Cardiac muscle cell (in vitro differentiated cells and primary cell): ENCODE data around the gene TNIK. TPM values are rescaled to one million over a fixed set of nuclear protein-coding genes. Genes with fewer than 3 reads are reported as not detected.

Experiments used
- DNase-seq, 2 donors: peaks; one replicate each; pipeline versions ENCODE4 v3.0.0 to v3.0.0-alpha.2; 2010 to 2017; ENCODE audit warnings: low read depth in 1 of 2, low spot score in 1 of 2
- H3K27ac ChIP-seq: fragments of 200-600 bp; sonication (generic); 2 replicates; pipeline ENCODE4 v1.5.1; 2016
- H3K27me3 ChIP-seq: fragments of 200-600 bp; sonication (generic); 2 replicates; pipeline ENCODE4 v1.6.0; 2016; ENCODE audit warnings: control low read depth
- H3K36me3 ChIP-seq: fragments of 200-600 bp; sonication (generic); 2 replicates; pipeline ENCODE4 v1.5.1; 2016; ENCODE audit warnings: control low read depth
- H3K4me1 ChIP-seq: fragments of 200-600 bp; sonication (generic); 2 replicates; pipeline ENCODE4 v1.8.1; 2017; ENCODE audit warnings: low read depth, mild to moderate bottlenecking, mixed run types
- H3K4me3 ChIP-seq: fragments of 200-600 bp; sonication (generic); 2 replicates; pipeline ENCODE4 v1.5.1; 2016; ENCODE audit warnings: mild to moderate bottlenecking
- H3K9me3 ChIP-seq: fragments of 200-600 bp; sonication (generic); 2 replicates; pipeline ENCODE4 v1.5.1; 2017; ENCODE audit warnings: low read depth, mild to moderate bottlenecking, control low read depth
- CTCF ChIP-seq: IDR thresholded peaks from 2 replicates; pipeline ENCODE4 v1.5.1; 2012; ENCODE audit warnings: low read depth, mild to moderate bottlenecking, low read length
- polyA plus RNA-seq: library from polyadenylated mRNA; unstranded; fragments of >200 nt; fragmentation: Nextera tagmentation; extraction: Ambion mirVana; gene quantifications from 2 replicates; pipeline ENCODE4 v1.2.1, GENCODE V29; 2016
- total RNA-seq: library from RNA; depleted of rRNA; stranded (reverse); fragments of >200 nt; gene quantifications from 2 replicates; pipeline ENCODE4 v1.2.3, GENCODE V29; 2016

TNIK gene
- total and polyA plus RNA-seq, 2 experiments from 2014 or later = 32.8 to 55.1 TPM

GRCh38 chr3:171039674-171040073, 420.5 kb downstream of the TNIK start:
- H3K4me1 ChIP-seq = peaks cover 12% of the 10 kb centered on the region
- no peaks in the 10 kb centered on the region for H3K36me3 ChIP-seq
- no peaks in the 10 kb centered on the region for H3K9me3 ChIP-seq
- no peak overlapping the region for H3K27ac ChIP-seq
- DNase-seq = peak in 1 of 2 donors; percentile 35
- H3K4me3 ChIP-seq = no peak overlapping the region
- no peaks in the 10 kb centered on the region for H3K27me3 ChIP-seq
- TF ChIP-seq CTCF = no peak

DNA sequence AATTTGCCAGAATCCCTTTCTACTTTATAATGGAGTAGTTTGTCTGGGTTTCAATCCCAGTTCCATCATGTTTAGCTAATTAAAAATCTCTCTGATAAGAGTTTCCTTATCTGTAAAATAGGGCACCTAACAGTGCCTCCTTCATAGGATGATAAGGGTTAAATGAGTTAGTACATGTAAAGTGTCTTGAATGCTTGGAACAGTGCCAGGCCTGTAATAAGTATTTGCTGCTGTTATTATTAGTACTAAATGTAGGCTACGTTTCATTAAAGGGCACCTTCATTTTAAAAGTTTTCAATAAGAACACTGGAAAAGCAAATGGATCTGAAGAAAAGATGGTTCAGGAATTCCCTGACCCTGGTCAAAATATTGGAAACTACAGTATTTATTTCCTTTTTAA, 421.9 kb downstream of the TNIK start:
- Histone ChIP-seq H3K27ac (no peak overlapping the region), H3K27me3 (no peaks in the 10 kb centered on the region), H3K9me3 (no peaks in the 10 kb centered on the region), H3K36me3 (no peaks in the 10 kb centered on the region), H3K4me3 (no peak overlapping the region), H3K4me1 (peaks cover 12% of the 10 kb centered on the region)
- no peak for TF ChIP-seq CTCF
- peak; percentile 39 to 42 for DNase-seq

- H3K27ac ChIP-seq = no peak overlapping the region
- peak overlapping the region; percentile 0 for H3K4me3 ChIP-seq
- no peaks in the 10 kb centered on the region for H3K9me3 ChIP-seq
- no peaks in the 10 kb centered on the region for H3K36me3 ChIP-seq
- H3K27me3 ChIP-seq = no peaks in the 10 kb centered on the region
- H3K4me1 ChIP-seq = peaks cover 5% of the 10 kb centered on the region
- no peak for TF ChIP-seq CTCF
- peak in 1 of 2 donors; percentile 94 for DNase-seq
These were observed 431.4 kb downstream of the TNIK start for GRCh38 chr3:171028779-171029232.

- peak; percentile 65 to 92 for DNase-seq
- Histone ChIP-seq H3K4me1 (peaks cover 5% of the 10 kb centered on the region), H3K36me3 (no peaks in the 10 kb centered on the region)
These were observed 432.0 kb downstream of the TNIK start for GRCh38 chr3:171028025-171028778.

DNA sequence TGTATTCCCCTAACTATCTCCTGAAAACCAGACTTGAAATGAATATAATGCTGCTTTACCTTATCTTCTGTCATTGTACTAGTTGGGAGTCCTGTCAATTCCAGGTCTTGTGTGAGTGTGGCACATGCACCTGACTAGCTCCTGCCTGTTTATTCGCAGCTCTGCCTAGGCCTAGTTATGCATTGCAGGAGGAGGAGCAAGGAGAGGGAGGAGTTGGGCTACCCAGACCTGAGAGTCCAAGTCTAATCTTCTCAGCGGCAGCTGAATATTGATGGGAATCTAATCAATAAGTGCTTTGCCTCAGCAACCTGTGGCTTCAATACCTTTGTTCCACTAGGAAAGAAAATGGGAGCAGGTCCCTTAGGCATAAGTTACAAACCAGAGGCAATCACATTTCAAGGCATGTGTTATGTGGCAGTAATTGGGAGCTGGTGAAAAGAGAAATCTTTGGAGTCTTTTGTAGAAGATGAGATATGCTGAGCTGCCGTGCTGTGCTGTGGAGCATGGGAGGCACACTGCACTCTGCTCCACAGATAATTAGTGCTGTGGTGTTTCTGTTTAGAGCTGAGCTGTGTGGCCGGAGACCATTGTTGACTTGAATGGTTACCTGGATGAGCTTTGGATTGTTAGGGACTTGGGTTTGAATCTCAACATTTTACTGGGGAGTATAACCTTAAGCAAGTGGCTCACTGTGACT, 433.5 kb downstream of the TNIK start, which contains the start of gene SLC2A2:
TSS of gene SLC2A2 (minus strand) at position 124 of the 697 bp plus-strand sequence. CDS start at position 74, 50 bp downstream.
- Histone ChIP-seq H3K27me3 (no peaks in the 10 kb centered on the region), H3K4me3 (no peak within 1 kb of the TSS)

More at GRCh38 chr3:171028025-171028778, 432.0 kb downstream of the TNIK start:
- Histone ChIP-seq H3K4me3 (peak overlapping the region; percentile 0), H3K9me3 (no peaks in the 10 kb centered on the region), H3K27me3 (no peaks in the 10 kb centered on the region), H3K27ac (no peak overlapping the region)
- TF ChIP-seq CTCF = no peak

More for the DNA sequence above, 433.5 kb downstream of the TNIK start, which contains the start of gene SLC2A2:
- no peak for DNase-seq
- no peak within 1 kb of the TSS for H3K27ac ChIP-seq
- H3K36me3 ChIP-seq = no peaks in the 10 kb centered on the region
- peaks cover 5% of the 10 kb centered on the region for H3K4me1 ChIP-seq
- no peak for TF ChIP-seq CTCF
- no peaks in the 10 kb centered on the region for H3K9me3 ChIP-seq
